SK-N-SH (cell line): ENCODE data around the gene PNLDC1. TPM values are rescaled to one million over a fixed set of nuclear protein-coding genes. Genes with fewer than 3 reads are reported as not detected.
"Not testable (repeated sequence)": the region's sequence is repeated elsewhere in the genome, so short reads cannot be mapped to it uniquely, and the experiment has no call there.

Experiments
- CTCF ChIA-PET: fragments of 300-600, 350-600 bp; formaldehyde crosslinking; extraction: SDS; loops from one replicate; lab custom pipeline; 2021; lab: Yijun Ruan, JAX
- POLR2A ChIA-PET: fragments of 350-600 bp; sonication (Branson Sonifier 250); formaldehyde crosslinking; extraction: SDS; loops from one replicate; lab custom pipeline; 2020; ENCODE audit warnings: antibody characterized with exemption, inconsistent platforms; lab: Yijun Ruan, JAX
- DNase-seq: peaks from one replicate; pipeline ENCODE4 v3.0.0; 2012
- H2AFZ ChIP-seq: fragments of 200-600 bp; sonication (generic); 2 replicates; pipeline ENCODE4 v1.8.1; 2016; ENCODE audit warnings: antibody characterized with exemption, mild to moderate bottlenecking, low read depth
- H3F3A ChIP-seq: fragments of 200-600 bp; sonication (generic); replicated peaks from 2 replicates; pipeline ENCODE3; 2016; ENCODE audit warnings: antibody characterized with exemption, mild to moderate bottlenecking; ENCODE audit not compliant: insufficient read depth
- H3K27ac ChIP-seq, 2 experiments: fragments of 200-500 bp in 1 of 2; fragments of 200-600 bp in 1 of 2; sonication (Bioruptor generic) in 1 of 2; sonication (generic), shearing (Covaris generic) in 1 of 2; 2 replicates each; pipeline versions ENCODE4 v1.5.1 to v1.6.1; 2014 to 2016; ENCODE audit warnings: low read depth in 2 of 2, inconsistent platforms in 1 of 2, low read length in 1 of 2, mild to moderate bottlenecking in 1 of 2, mixed read lengths in 1 of 2
- H3K27me3 ChIP-seq: fragments of 200-600 bp; sonication (generic), shearing (Covaris generic); 2 replicates; pipeline ENCODE4 v1.6.1; 2016; ENCODE audit warnings: mixed run types; ENCODE audit not compliant: insufficient read depth
- H3K36me3 ChIP-seq, 2 experiments: fragments of 200-500 bp in 1 of 2; fragments of 200-600 bp in 1 of 2; sonication (Bioruptor generic) in 1 of 2; sonication (generic) in 1 of 2; replicated peaks in 1 of 2; 2 replicates each; pipeline versions ENCODE3 to v1.5.1; 2014 to 2016; ENCODE audit warnings: low read length in 1 of 2, mild to moderate bottlenecking in 1 of 2; ENCODE audit not compliant: insufficient read depth in 2 of 2, control insufficient read depth in 1 of 2
- H3K4me1 ChIP-seq, 2 experiments: fragments of 200-500 bp in 1 of 2; fragments of 200-600 bp in 1 of 2; sonication (Bioruptor generic) in 1 of 2; sonication (generic), shearing (Covaris generic) in 1 of 2; 2 replicates each; pipeline versions ENCODE4 v1.5.1 to v1.6.1; 2014 to 2016; ENCODE audit warnings: low read depth in 1 of 2, low read length in 1 of 2, mixed run types in 1 of 2; ENCODE audit not compliant: insufficient read depth in 2 of 2, control insufficient read depth in 1 of 2
- H3K4me2 ChIP-seq: fragments of 200-600 bp; sonication (generic), shearing (Covaris generic); 2 replicates; pipeline ENCODE4 v1.6.1; 2017; ENCODE audit warnings: mixed run types
- H3K4me3 ChIP-seq, 2 experiments: fragments of 200-500 bp in 1 of 2; fragments of 200-600 bp in 1 of 2; sonication (Bioruptor generic) in 1 of 2; sonication (generic), shearing (Covaris generic) in 1 of 2; 2 replicates each; pipeline versions ENCODE4 v1.5.1 to v1.8.1; 2014 to 2016; ENCODE audit warnings: low read depth in 2 of 2, inconsistent platforms in 1 of 2, low read length in 1 of 2, mild to moderate bottlenecking in 1 of 2, mixed read lengths in 1 of 2, moderate library complexity in 1 of 2
- H3K79me2 ChIP-seq: fragments of 200-600 bp; sonication (generic); 2 replicates; pipeline ENCODE4 v1.8.1; 2017; ENCODE audit warnings: mild to moderate bottlenecking; ENCODE audit not compliant: insufficient read depth
- H3K9ac ChIP-seq: fragments of 200-600 bp; sonication (generic); 2 replicates; pipeline ENCODE4 v1.6.1; 2017; ENCODE audit warnings: mixed run types
- H3K9me2 ChIP-seq: fragments of 200-600 bp; sonication (generic); 2 replicates; pipeline ENCODE4 v1.6.1; 2017; ENCODE audit warnings: mixed run types
- H3K9me3 ChIP-seq: fragments of 200-600 bp; sonication (generic); 2 replicates; pipeline ENCODE4 v1.6.1; 2017; ENCODE audit warnings: mixed run types, mild to moderate bottlenecking, moderate library complexity
- H4K20me1 ChIP-seq: fragments of 200-600 bp; sonication (generic); 2 replicates; pipeline ENCODE4 v1.6.1; 2017; ENCODE audit warnings: mild to moderate bottlenecking, mixed run types; ENCODE audit not compliant: insufficient read depth
- CHD2 ChIP-seq: fragments of 150-350 bp; IDR thresholded peaks from 2 replicates; pipeline ENCODE4 v1.6.1; 2018; ENCODE audit warnings: low read length; ENCODE audit not compliant: partially characterized antibody
- CTCF ChIP-seq: fragments of 200-600 bp; sonication (generic); IDR thresholded peaks from 2 replicates; pipeline ENCODE4 v1.6.1; 2017; ENCODE audit warnings: antibody characterized with exemption, mild to moderate bottlenecking, moderate library complexity
- EZH2phosphoT487 ChIP-seq: fragments of 200-600 bp; sonication (generic); IDR thresholded peaks from 2 replicates; pipeline ENCODE4 v1.6.1; 2017; ENCODE audit warnings: low read depth, mixed run types, mild to moderate bottlenecking, antibody characterized with exemption, moderate library complexity, borderline replicate concordance
- FOSL2 ChIP-seq: IDR thresholded peaks from 2 replicates; pipeline ENCODE4 v1.4.0; 2012; ENCODE audit warnings: low read depth, mild to moderate bottlenecking, moderate library complexity, borderline replicate concordance
- GABPA ChIP-seq: IDR thresholded peaks from 2 replicates; pipeline ENCODE4 v1.4.0; 2012; ENCODE audit warnings: low read depth, mild to moderate bottlenecking
- GATA2 ChIP-seq: sonication (generic); formaldehyde crosslinking; IDR thresholded peaks from 2 replicates; pipeline ENCODE4 v1.5.0; 2020; ENCODE audit warnings: mild to moderate bottlenecking, missing genetic modification reagents
- MEF2A ChIP-seq: IDR thresholded peaks from 2 replicates; pipeline ENCODE4 v1.4.0; 2012; ENCODE audit warnings: low read depth, borderline replicate concordance
- NFIC ChIP-seq: IDR thresholded peaks from 2 replicates; pipeline ENCODE4 v1.4.0; 2012; ENCODE audit warnings: borderline replicate concordance
- NRF1 ChIP-seq: IDR thresholded peaks from 2 replicates; pipeline ENCODE4 v1.6.1; 2012; ENCODE audit warnings: low read depth, mild to moderate bottlenecking, low read length
- POLR2AphosphoS5 ChIP-seq: IDR thresholded peaks from 2 replicates; pipeline ENCODE4 v1.6.1; 2012; ENCODE audit warnings: low read depth, low read length
- RCOR1 ChIP-seq: fragments of 150-350 bp; IDR thresholded peaks from 2 replicates; pipeline ENCODE4 v1.6.1; 2017; ENCODE audit warnings: antibody characterized with exemption, low read length
- RFX5 ChIP-seq: IDR thresholded peaks from 2 replicates; pipeline ENCODE4 v1.6.1; 2012; ENCODE audit warnings: mild to moderate bottlenecking, improper control_type of control experiment, low read length
- SIN3A ChIP-seq: IDR thresholded peaks from 2 replicates; pipeline ENCODE4 v1.6.1; 2012; ENCODE audit warnings: low read depth, mild to moderate bottlenecking, low read length, moderate library complexity, borderline replicate concordance
- TAF1 ChIP-seq: IDR thresholded peaks from 2 replicates; pipeline ENCODE4 v1.6.1; 2012; ENCODE audit warnings: low read depth, mild to moderate bottlenecking, low read length, moderate library complexity, borderline replicate concordance
- TCF12 ChIP-seq: IDR thresholded peaks from 2 replicates; pipeline ENCODE4 v1.4.0; 2012
- USF1 ChIP-seq: IDR thresholded peaks from 2 replicates; pipeline ENCODE4 v1.4.0; 2012; ENCODE audit warnings: low read depth, borderline replicate concordance
- USF2 ChIP-seq: fragments of 150-350 bp; IDR thresholded peaks from 2 replicates; pipeline ENCODE4 v1.6.1; 2017; ENCODE audit warnings: antibody characterized with exemption, low read length, low read depth, borderline replicate concordance
- YY1 ChIP-seq: IDR thresholded peaks from 2 replicates; pipeline ENCODE4 v1.4.0; 2012; ENCODE audit warnings: low read depth, mild to moderate bottlenecking
- WGBS: methylation state at CpG from one replicate; pipeline ENCODE4 v1.1.6; 2017; ENCODE audit warnings: low lambda C conversion rate; 5-methylcytosine and 5-hydroxymethylcytosine counted together
- polyA plus RNA-seq, 3 experiments: library from polyadenylated mRNA; depleted of rRNA; stranded (reverse); fragments of >200 nt; gene quantifications; 2 replicates each; pipeline ENCODE4 v1.2.3, GENCODE V29; 2012

The PNLDC1 gene
- polyA plus RNA-seq, 1 of the 3 experiments (the other 2 are of a cell fraction), result not detected

- ChIA-PET CTCF (no interaction called here), POLR2A (no interaction called here)
- Histone ChIP-seq H3K4me2 (no peak overlapping the region), H2AFZ (no peak overlapping the region), H3K9me3 (no peaks in the 10 kb centered on the region), H3K36me3 (no peaks in the 10 kb centered on the region), H3K27ac (no peak overlapping the region), H3K27me3 (no peaks in the 10 kb centered on the region; the same call in 1 of the 2 replicates), H3K9me2 (no peaks in the 10 kb centered on the region), H3K4me1 (no peaks in the 10 kb centered on the region; a peak in 1 of 4 replicates), H3K4me3 (no peak overlapping the region), H3F3A (no peaks in the 10 kb centered on the region), H3K9ac (no peak overlapping the region), H4K20me1 (no peaks in the 10 kb centered on the region), H3K79me2 (no peaks in the 10 kb centered on the region)
- 68% methylated on average over 6 of the region's 6 CpGs for WGBS
- no peak for TF ChIP-seq TCF12
- no peak for TF ChIP-seq TAF1
- no peak for TF ChIP-seq USF1
- no peak for TF ChIP-seq MEF2A
- TF ChIP-seq SIN3A, result no peak
- TF ChIP-seq RCOR1, result no peak
- no peak for TF ChIP-seq CTCF
- no peak for DNase-seq
These were observed 15.3 kb downstream of the PNLDC1 start for GRCh38 chr6:159815410-159815809.

GRCh38 chr6:159816775-159817174 lies 16.7 kb downstream of the PNLDC1 start:
- DNase-seq, H3K36me3 ChIP-seq, H3K9me3 ChIP-seq, H3K4me3 ChIP-seq, H3K4me2 ChIP-seq, H3K9me2 ChIP-seq, H3K27ac ChIP-seq, H3K79me2 ChIP-seq, H4K20me1 ChIP-seq, H3K4me1 ChIP-seq, H3F3A ChIP-seq, H2AFZ ChIP-seq, H3K27me3 ChIP-seq, POLR2A ChIA-PET, CTCF ChIA-PET, H3K9ac ChIP-seq: not testable (repeated sequence)
- 58% methylated on average over 2 of the region's 3 CpGs for WGBS

- 52% methylated on average over 13 of the region's 23 CpGs for WGBS
- Histone ChIP-seq H3K9me2 (no peaks in the 10 kb centered on the region), H2AFZ (no peak overlapping the region), H3F3A (no peaks in the 10 kb centered on the region), H3K36me3 (no peaks in the 10 kb centered on the region), H3K4me2 (no peak overlapping the region), H3K9me3 (no peaks in the 10 kb centered on the region), H3K79me2 (no peaks in the 10 kb centered on the region), H3K27ac (no peak overlapping the region), H3K9ac (no peak overlapping the region), H3K4me1 (no peaks in the 10 kb centered on the region; a peak in 1 of 4 replicates), H3K4me3 (no peak overlapping the region), H3K27me3 (no peaks in the 10 kb centered on the region; the same call in 1 of the 2 replicates), H4K20me1 (no peaks in the 10 kb centered on the region)
- DNase-seq, result no peak
- CTCF ChIA-PET, result no interaction called here
- POLR2A ChIA-PET, result no interaction called here
- TF ChIP-seq YY1 (no peak), NRF1 (no peak), POLR2AphosphoS5 (no peak), USF2 (no peak), FOSL2 (no peak), CHD2 (no peak), MEF2A (no peak), GABPA (no peak), RFX5 (no peak), EZH2phosphoT487 (no peak), TAF1 (no peak), NFIC (no peak), GATA2 (CRISPR knock-in tag) (no peak), RCOR1 (no peak)
These were observed 18.1 kb downstream of the PNLDC1 start for GRCh38 chr6:159817951-159818739.
